ENCODE data around the gene RAB40B. TPM values are rescaled to one million over a fixed set of nuclear protein-coding genes. Genes with fewer than 3 reads are reported as not detected.

RAB40B gene
- polyA plus RNA-seq, 1 donor (not counting 4 experiments of a cell fraction or from before 2014, with no cell fraction given): 10.6 TPM

GRCh38 chr17:82663381-82664275, 34.9 kb downstream of the RAB40B start:
- Histone ChIP-seq H3K4me2 (ENCODE audit: control insufficient read depth, extremely low read depth, insufficient read depth, low read depth, low read length) (no peak overlapping the region), H3K9ac (ENCODE audit: control insufficient read depth, extremely low read depth, insufficient read depth, low read length) (no peak overlapping the region)
- dilution Hi-C loops (cut with MboI; ENCODE audit: extremely low pct_ligation_motif_present, low sequenced_read_pairs): no loop called here

GRCh38 chr17:82662711-82663261, 35.7 kb downstream of the RAB40B start:
- H3K27me3 ChIP-seq (ENCODE audit: control insufficient read depth, extremely low read depth, insufficient read depth, low read length): no peaks in the 10 kb centered on the region
- no peak overlapping the region for H3K9ac ChIP-seq (ENCODE audit: control insufficient read depth, extremely low read depth, insufficient read depth, low read length)
- H3K27ac ChIP-seq (ENCODE audit: control insufficient read depth, insufficient read depth, low read length): no peak overlapping the region
- dilution Hi-C loops (cut with MboI; ENCODE audit: extremely low pct_ligation_motif_present, low sequenced_read_pairs): no loop called here
- TF ChIP-seq EZH2 (IDR thresholded peaks at IDR 0.05; ENCODE audit: low read length): no peak
- TF ChIP-seq, protein P1, sequence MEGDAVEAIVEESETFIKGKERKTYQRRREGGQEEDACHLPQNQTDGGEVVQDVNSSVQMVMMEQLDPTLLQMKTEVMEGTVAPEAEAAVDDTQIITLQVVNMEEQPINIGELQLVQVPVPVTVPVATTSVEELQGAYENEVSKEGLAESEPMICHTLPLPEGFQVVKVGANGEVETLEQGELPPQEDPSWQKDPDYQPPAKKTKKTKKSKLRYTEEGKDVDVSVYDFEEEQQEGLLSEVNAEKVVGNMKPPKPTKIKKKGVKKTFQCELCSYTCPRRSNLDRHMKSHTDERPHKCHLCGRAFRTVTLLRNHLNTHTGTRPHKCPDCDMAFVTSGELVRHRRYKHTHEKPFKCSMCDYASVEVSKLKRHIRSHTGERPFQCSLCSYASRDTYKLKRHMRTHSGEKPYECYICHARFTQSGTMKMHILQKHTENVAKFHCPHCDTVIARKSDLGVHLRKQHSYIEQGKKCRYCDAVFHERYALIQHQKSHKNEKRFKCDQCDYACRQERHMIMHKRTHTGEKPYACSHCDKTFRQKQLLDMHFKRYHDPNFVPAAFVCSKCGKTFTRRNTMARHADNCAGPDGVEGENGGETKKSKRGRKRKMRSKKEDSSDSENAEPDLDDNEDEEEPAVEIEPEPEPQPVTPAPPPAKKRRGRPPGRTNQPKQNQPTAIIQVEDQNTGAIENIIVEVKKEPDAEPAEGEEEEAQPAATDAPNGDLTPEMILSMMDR (optimal IDR thresholded peaks at IDR 0.05 in 1 of 3, IDR thresholded peaks at IDR 0.05 in 1 of 3, conservative IDR thresholded peaks at IDR 0.05 in 1 of 3; ENCODE audit: extremely low read depth in 1 of 3, insufficient read depth in 2 of 3, low read length in 3 of 3): no peak
- no peak for DNase-seq (ENCODE audit: low read depth, low spot score)
- no peak overlapping the region for H3K4me2 ChIP-seq (ENCODE audit: control insufficient read depth, extremely low read depth, insufficient read depth, low read depth, low read length)
- no peaks in the 10 kb centered on the region for H3K9me3 ChIP-seq (ENCODE audit: control insufficient read depth, low read depth, low read length)
- no peak overlapping the region for H3K4me3 ChIP-seq (ENCODE audit: control insufficient read depth in 2 of 3, extremely low read depth in 1 of 3, insufficient read depth in 2 of 3, low read depth in 1 of 3, low read length in 3 of 3)
- H4K20me1 ChIP-seq (ENCODE audit: control insufficient read depth, extremely low read depth, insufficient read depth, low read length): no peaks in the 10 kb centered on the region
- FAIRE-seq: no peak
- no peaks in the 10 kb centered on the region for H3K36me3 ChIP-seq (ENCODE audit: control insufficient read depth in 2 of 2, extremely low read depth in 1 of 2, insufficient read depth in 2 of 2, low read length in 2 of 2)
- H3K79me2 ChIP-seq (ENCODE audit: control insufficient read depth, insufficient read depth, low read length): no peaks in the 10 kb centered on the region
- no peaks in the 10 kb centered on the region for H3K4me1 ChIP-seq (ENCODE audit: control insufficient read depth, extremely low read depth, insufficient read depth, low read length)
- no peak overlapping the region for H2AFZ ChIP-seq (ENCODE audit: control insufficient read depth, low read length)
- no peaks in the 10 kb centered on the region for H3K9me1 ChIP-seq (ENCODE audit: control insufficient read depth, extremely low read depth, insufficient read depth, low read length)

More at GRCh38 chr17:82663381-82664275, 34.9 kb downstream of the RAB40B start:
- TF ChIP-seq, protein P1 (optimal IDR thresholded peaks at IDR 0.05 in 1 of 3, IDR thresholded peaks at IDR 0.05 in 1 of 3, conservative IDR thresholded peaks at IDR 0.05 in 1 of 3; ENCODE audit: extremely low read depth in 1 of 3, insufficient read depth in 2 of 3, low read length in 3 of 3): no peak
- no peak for TF ChIP-seq EZH2 (IDR thresholded peaks at IDR 0.05; ENCODE audit: low read length)
- DNase-seq (ENCODE audit: low read depth, low spot score): no peak
- Histone ChIP-seq H3K27ac (ENCODE audit: control insufficient read depth, insufficient read depth, low read length) (no peak overlapping the region), H3K4me3 (ENCODE audit: control insufficient read depth in 2 of 3, extremely low read depth in 1 of 3, insufficient read depth in 2 of 3, low read depth in 1 of 3, low read length in 3 of 3) (no peak overlapping the region), H4K20me1 (ENCODE audit: control insufficient read depth, extremely low read depth, insufficient read depth, low read length) (no peaks in the 10 kb centered on the region), H3K9me3 (ENCODE audit: control insufficient read depth, low read depth, low read length) (no peaks in the 10 kb centered on the region), H3K79me2 (ENCODE audit: control insufficient read depth, insufficient read depth, low read length) (no peaks in the 10 kb centered on the region), H3K9me1 (ENCODE audit: control insufficient read depth, extremely low read depth, insufficient read depth, low read length) (no peaks in the 10 kb centered on the region), H3K36me3 (ENCODE audit: control insufficient read depth in 2 of 2, extremely low read depth in 1 of 2, insufficient read depth in 2 of 2, low read length in 2 of 2) (no peaks in the 10 kb centered on the region), H3K4me1 (ENCODE audit: control insufficient read depth, extremely low read depth, insufficient read depth, low read length) (peaks cover under 1% of the 10 kb centered on the region), H2AFZ (ENCODE audit: control insufficient read depth, low read length) (no peak overlapping the region), H3K27me3 (ENCODE audit: control insufficient read depth, extremely low read depth, insufficient read depth, low read length) (no peaks in the 10 kb centered on the region)
- no peak for FAIRE-seq
